ENCODE results near the gene SND1. TPM values are rescaled to one million over a fixed set of nuclear protein-coding genes. Genes with fewer than 3 reads are reported as not detected.

The SND1 gene
- total and polyA plus RNA-seq, 2 donors from 2014 or later, result 83.0 to 154 TPM

DNA sequence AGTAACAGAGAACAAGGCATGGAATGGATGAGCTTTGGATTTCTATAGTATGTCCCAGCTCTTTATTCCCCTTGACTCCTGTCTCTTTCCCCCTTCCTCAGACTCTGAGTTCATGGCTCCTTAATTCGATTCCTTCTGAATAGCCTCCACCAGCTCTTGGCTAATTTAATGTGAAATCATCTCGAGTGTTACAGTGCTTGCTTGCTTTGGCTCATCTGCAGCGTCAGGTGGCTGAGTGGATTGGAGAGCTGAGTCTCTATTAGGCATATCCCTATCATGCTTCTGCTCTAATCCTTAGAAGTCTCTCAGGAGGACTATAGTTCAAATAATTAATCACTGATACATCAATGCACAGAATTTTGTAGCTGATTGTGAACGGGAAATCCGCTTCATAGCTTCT lies 244.7 kb downstream of the SND1 start:
- no peaks in the 10 kb centered on the region for H3K27me3 ChIP-seq (ENCODE audit: control insufficient read depth, insufficient read depth, low read length)
- no peaks in the 10 kb centered on the region for H3K36me3 ChIP-seq (ENCODE audit: control insufficient read depth in 2 of 3, insufficient read depth in 3 of 3, low read length in 3 of 3)
- no peak for FAIRE-seq
- H3K9ac ChIP-seq (ENCODE audit: low read length in 3 of 3), result no peak overlapping the region
- DNase-seq, result no peak
- H3K4me3 ChIP-seq (ENCODE audit: low read length in 3 of 3), result no peak overlapping the region
- no peaks in the 10 kb centered on the region for H3K4me1 ChIP-seq (ENCODE audit: control insufficient read depth in 2 of 3, insufficient read depth in 2 of 3, low read depth in 1 of 3, low read length in 3 of 3)
- no peaks in the 10 kb centered on the region for H3K9me3 ChIP-seq (ENCODE audit: control insufficient read depth in 2 of 3, insufficient read depth in 1 of 3, low read length in 3 of 3)
- intact Hi-C loops (cut with DNase I), result no loop called here
- no peak overlapping the region for H3K27ac ChIP-seq (ENCODE audit: low read depth in 2 of 2, low read length in 2 of 2)
- TF ChIP-seq, protein P1, sequence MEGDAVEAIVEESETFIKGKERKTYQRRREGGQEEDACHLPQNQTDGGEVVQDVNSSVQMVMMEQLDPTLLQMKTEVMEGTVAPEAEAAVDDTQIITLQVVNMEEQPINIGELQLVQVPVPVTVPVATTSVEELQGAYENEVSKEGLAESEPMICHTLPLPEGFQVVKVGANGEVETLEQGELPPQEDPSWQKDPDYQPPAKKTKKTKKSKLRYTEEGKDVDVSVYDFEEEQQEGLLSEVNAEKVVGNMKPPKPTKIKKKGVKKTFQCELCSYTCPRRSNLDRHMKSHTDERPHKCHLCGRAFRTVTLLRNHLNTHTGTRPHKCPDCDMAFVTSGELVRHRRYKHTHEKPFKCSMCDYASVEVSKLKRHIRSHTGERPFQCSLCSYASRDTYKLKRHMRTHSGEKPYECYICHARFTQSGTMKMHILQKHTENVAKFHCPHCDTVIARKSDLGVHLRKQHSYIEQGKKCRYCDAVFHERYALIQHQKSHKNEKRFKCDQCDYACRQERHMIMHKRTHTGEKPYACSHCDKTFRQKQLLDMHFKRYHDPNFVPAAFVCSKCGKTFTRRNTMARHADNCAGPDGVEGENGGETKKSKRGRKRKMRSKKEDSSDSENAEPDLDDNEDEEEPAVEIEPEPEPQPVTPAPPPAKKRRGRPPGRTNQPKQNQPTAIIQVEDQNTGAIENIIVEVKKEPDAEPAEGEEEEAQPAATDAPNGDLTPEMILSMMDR (IDR thresholded peaks at IDR 0.05; ENCODE audit: borderline replicate concordance, extremely low read depth, insufficient read depth), result no peak

DNA sequence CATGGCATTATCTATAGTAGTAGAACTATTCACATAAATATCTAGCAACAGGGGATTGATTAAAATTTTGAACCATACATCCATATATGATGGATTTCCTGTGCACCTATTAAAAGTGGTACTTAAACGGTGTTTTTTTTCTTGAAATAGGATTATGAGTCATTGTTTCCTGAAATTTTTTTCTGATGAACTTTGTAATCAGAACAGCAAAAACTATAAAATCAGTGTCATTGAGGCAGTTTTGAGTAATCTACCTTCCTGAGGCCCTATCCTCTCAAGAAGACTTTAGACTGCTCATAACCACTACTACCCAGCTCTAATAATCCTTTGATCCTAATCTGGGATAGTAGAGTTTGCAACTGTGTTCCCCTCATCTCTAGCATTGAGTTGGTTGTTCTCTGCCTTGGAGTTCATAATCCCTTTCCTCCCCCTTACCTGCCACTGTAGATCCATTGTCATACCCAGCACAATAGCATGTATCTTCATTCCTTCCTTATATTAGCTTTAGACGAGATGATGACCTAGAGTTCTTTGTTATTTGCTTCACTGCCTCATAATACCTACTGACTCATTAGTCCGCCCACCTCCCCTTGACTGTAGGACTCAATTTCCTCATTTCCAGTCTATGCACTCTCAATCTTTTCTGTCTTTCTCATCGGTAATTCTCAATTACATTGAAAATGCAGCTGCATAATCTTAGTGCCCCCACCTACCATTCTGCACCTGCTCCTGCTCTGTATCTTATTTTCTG lies 245.9 kb downstream of the SND1 start:
- no peaks in the 10 kb centered on the region for H3K9me3 ChIP-seq (ENCODE audit: control insufficient read depth in 2 of 3, insufficient read depth in 1 of 3, low read length in 3 of 3)
- no peak overlapping the region for H3K9ac ChIP-seq (ENCODE audit: low read length in 3 of 3)
- no peak overlapping the region for H3K27ac ChIP-seq (ENCODE audit: low read depth in 2 of 2, low read length in 2 of 2)
- intact Hi-C loops (cut with DNase I), result no loop called here
- H3K36me3 ChIP-seq (ENCODE audit: control insufficient read depth in 2 of 3, insufficient read depth in 3 of 3, low read length in 3 of 3), result no peaks in the 10 kb centered on the region
- H3K27me3 ChIP-seq (ENCODE audit: control insufficient read depth, insufficient read depth, low read length), result no peaks in the 10 kb centered on the region
- DNase-seq (no peak), FAIRE-seq (no peak)
- no peaks in the 10 kb centered on the region for H3K4me1 ChIP-seq (ENCODE audit: control insufficient read depth in 2 of 3, insufficient read depth in 2 of 3, low read depth in 1 of 3, low read length in 3 of 3)
- TF ChIP-seq, protein P1 (IDR thresholded peaks at IDR 0.05; ENCODE audit: borderline replicate concordance, extremely low read depth, insufficient read depth), result no peak
- H3K4me3 ChIP-seq (ENCODE audit: low read length in 3 of 3), result no peak overlapping the region

DNA sequence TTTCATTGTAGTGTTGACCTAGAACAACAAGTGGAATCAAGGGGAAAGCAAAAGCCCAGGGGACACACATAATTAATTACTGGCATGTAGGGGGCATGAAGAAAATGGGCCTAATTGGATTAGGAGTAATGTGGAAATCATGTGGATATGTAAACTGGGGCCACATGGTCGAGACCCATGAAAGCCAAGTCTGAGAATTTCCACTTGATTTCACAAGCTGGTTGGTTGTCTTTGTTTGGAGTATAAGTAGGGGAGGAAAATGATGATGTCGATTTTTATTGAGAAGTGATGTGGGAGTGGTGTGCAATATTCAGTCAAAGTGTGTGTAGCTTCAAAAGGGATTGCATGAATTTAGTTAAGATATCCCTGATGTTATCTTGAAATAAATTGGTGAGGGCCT lies 247.4 kb downstream of the SND1 start:
- no peaks in the 10 kb centered on the region for H3K27me3 ChIP-seq (ENCODE audit: control insufficient read depth, insufficient read depth, low read length)
- no peak overlapping the region for H3K27ac ChIP-seq (ENCODE audit: low read depth in 2 of 2, low read length in 2 of 2)
- intact Hi-C loops (cut with DNase I), result no loop called here
- H3K9me3 ChIP-seq (ENCODE audit: control insufficient read depth in 2 of 3, insufficient read depth in 1 of 3, low read length in 3 of 3), result no peaks in the 10 kb centered on the region
- TF ChIP-seq, protein P1 (IDR thresholded peaks at IDR 0.05; ENCODE audit: borderline replicate concordance, extremely low read depth, insufficient read depth), result no peak
- no peak for FAIRE-seq
- DNase-seq, result no peak
- no peak overlapping the region for H3K9ac ChIP-seq (ENCODE audit: low read length in 3 of 3)
- no peaks in the 10 kb centered on the region for H3K4me1 ChIP-seq (ENCODE audit: control insufficient read depth in 2 of 3, insufficient read depth in 2 of 3, low read depth in 1 of 3, low read length in 3 of 3)
- H3K4me3 ChIP-seq (ENCODE audit: low read length in 3 of 3), result no peak overlapping the region
- H3K36me3 ChIP-seq (ENCODE audit: control insufficient read depth in 2 of 3, insufficient read depth in 3 of 3, low read length in 3 of 3), result no peaks in the 10 kb centered on the region

DNA sequence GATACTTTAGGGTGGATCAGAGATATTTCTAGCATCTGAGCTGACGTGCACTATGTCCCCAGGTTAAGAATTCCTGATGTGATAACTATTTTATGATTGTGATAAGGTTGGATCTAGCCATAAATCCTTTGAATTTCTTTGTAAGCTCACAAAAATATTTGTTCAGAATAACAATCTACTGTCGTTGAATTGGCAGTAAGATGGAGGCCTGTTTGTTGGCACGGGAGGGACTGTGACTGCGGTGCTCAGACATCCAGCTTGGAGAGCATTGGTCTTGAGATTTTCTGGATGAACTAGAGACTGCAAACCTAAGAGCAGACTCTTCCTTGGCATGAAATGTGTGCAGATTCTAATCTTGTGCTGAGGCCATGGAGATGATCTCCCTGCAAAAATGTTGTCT lies 248.1 kb downstream of the SND1 start:
- no peak overlapping the region for H3K27ac ChIP-seq (ENCODE audit: low read depth in 2 of 2, low read length in 2 of 2)
- no peaks in the 10 kb centered on the region for H3K27me3 ChIP-seq (ENCODE audit: control insufficient read depth, insufficient read depth, low read length)
- no peak overlapping the region for H3K9ac ChIP-seq (ENCODE audit: low read length in 3 of 3)
- DNase-seq, result no peak
- no peaks in the 10 kb centered on the region for H3K9me3 ChIP-seq (ENCODE audit: control insufficient read depth in 2 of 3, insufficient read depth in 1 of 3, low read length in 3 of 3)
- no peak for FAIRE-seq
- H3K4me3 ChIP-seq (ENCODE audit: low read length in 3 of 3), result no peak overlapping the region
- H3K4me1 ChIP-seq (ENCODE audit: control insufficient read depth in 2 of 3, insufficient read depth in 2 of 3, low read depth in 1 of 3, low read length in 3 of 3), result no peaks in the 10 kb centered on the region
- intact Hi-C loops (cut with DNase I), result no loop called here
- TF ChIP-seq, protein P1 (IDR thresholded peaks at IDR 0.05; ENCODE audit: borderline replicate concordance, extremely low read depth, insufficient read depth), result no peak
- H3K36me3 ChIP-seq (ENCODE audit: control insufficient read depth in 2 of 3, insufficient read depth in 3 of 3, low read length in 3 of 3), result no peaks in the 10 kb centered on the region

Data from kidney (tissue), 14 donors.